GM12878 (cell line): Measurements from ENCODE around the gene PSMC3IP. TPM values are rescaled to one million over a fixed set of nuclear protein-coding genes. Genes with fewer than 3 reads are reported as not detected.

Experiments
- ATAC-seq: fragments of 200-7000 bp; cut with Tn5 transposase; 3 replicates; pipeline ENCODE4 v1.9.1; 2020; ENCODE audit warnings: mild to moderate bottlenecking, moderate library complexity
- BruUV-seq: library from RNA; stranded (reverse); fragments of 400-500 nt; replicated peaks from 2 replicates; lab custom pipeline; 2021; lab: Mats Ljungman, UMichigan
- CTCF ChIA-PET: fragments of 300-600 bp; sonication (Branson Sonifier 250); formaldehyde crosslinking; extraction: SDS; loops from one replicate; lab custom pipeline; 2021; ENCODE audit warnings: inconsistent platforms; lab: Yijun Ruan, JAX
- POLR2A ChIA-PET: fragments of 350-600 bp; formaldehyde crosslinking; extraction: SDS; loops from one replicate; lab custom pipeline; 2021; ENCODE audit warnings: inconsistent platforms; lab: Charles Lee
- RAD21 ChIA-PET: fragments of 300-600 bp; sonication (Branson Sonifier 250); formaldehyde crosslinking; loops from one replicate; lab custom pipeline; 2023; ENCODE audit warnings: antibody characterized with exemption; ENCODE audit not compliant: unreplicated experiment; lab: Charles Lee
- SMC1A ChIA-PET: fragments of 300-600 bp; sonication (Branson Sonifier 250); formaldehyde crosslinking; loops from one replicate; lab custom pipeline; 2023; ENCODE audit not compliant: unreplicated experiment, uncharacterized antibody; lab: Charles Lee
- DNase-seq: peaks from one replicate; pipeline ENCODE4 v3.0.0-alpha.2; 2011; ENCODE audit warnings: low read depth, low spot score
- FAIRE-seq: peaks from 3 replicates; lab custom pipeline; 2011; peaks lifted over from hg19 to GRCh38; lab: Jason Lieb, UNC
- H2AFZ ChIP-seq: 2 replicates; pipeline ENCODE4 v1.6.0; 2011; ENCODE audit warnings: low read depth, low read length, control low read depth; ENCODE audit not compliant: control insufficient read depth
- H3K27ac ChIP-seq: 2 replicates; pipeline ENCODE4 v1.5.1; 2011; ENCODE audit warnings: control low read depth; ENCODE audit not compliant: control insufficient read depth, insufficient read depth
- H3K27me3 ChIP-seq, 2 experiments: replicated peaks in 1 of 2; 2 replicates each; pipeline versions ENCODE4 v1.6.0 to v1.6.1; 2011; ENCODE audit warnings: low read length in 1 of 2; ENCODE audit not compliant: control insufficient read depth in 2 of 2, insufficient read depth in 2 of 2
- H3K36me3 ChIP-seq, 2 experiments: 2 replicates each; pipeline ENCODE4 v1.5.1; 2011; ENCODE audit warnings: low read length in 1 of 2; ENCODE audit not compliant: control insufficient read depth in 2 of 2, insufficient read depth in 2 of 2
- H3K4me1 ChIP-seq: 2 replicates; pipeline ENCODE4 v1.6.1; 2011; ENCODE audit warnings: mild to moderate bottlenecking, low read length, moderate library complexity, mixed read lengths; ENCODE audit not compliant: control insufficient read depth, insufficient read depth
- H3K4me2 ChIP-seq: 2 replicates; pipeline ENCODE4 v1.6.0; 2011; ENCODE audit warnings: control low read depth; ENCODE audit not compliant: control insufficient read depth, insufficient read depth
- H3K4me3 ChIP-seq: fragments of 200-600 bp; sonication (generic); 2 replicates; pipeline ENCODE4 v1.5.1; 2016
- H3K79me2 ChIP-seq: 2 replicates; pipeline ENCODE4 v1.6.0; 2011; ENCODE audit warnings: low read length; ENCODE audit not compliant: control insufficient read depth, insufficient read depth
- H3K9ac ChIP-seq: 2 replicates; pipeline ENCODE4 v1.8.0; 2011; ENCODE audit warnings: low read length, control low read depth, mixed read lengths; ENCODE audit not compliant: control insufficient read depth, insufficient read depth
- H3K9me3 ChIP-seq: replicated peaks from 3 replicates; pipeline ENCODE4 v1.5.1; 2011; ENCODE audit warnings: mild to moderate bottlenecking, low read length; ENCODE audit not compliant: control insufficient read depth, insufficient read depth
- H4K20me1 ChIP-seq: 2 replicates; pipeline ENCODE4 v1.6.0; 2011; ENCODE audit not compliant: control insufficient read depth, insufficient read depth
- BACH1 ChIP-seq: fragments of 450-650 bp; IDR thresholded peaks from 2 replicates; pipeline ENCODE4 v1.6.1; 2017; ENCODE audit warnings: mild to moderate bottlenecking, borderline replicate concordance
- BCL3 ChIP-seq: IDR thresholded peaks from 2 replicates; pipeline ENCODE4 v1.6.1; 2011; ENCODE audit warnings: borderline replicate concordance, low read depth, mild to moderate bottlenecking, moderate library complexity, low read length; ENCODE audit not compliant: insufficient read depth, poor library complexity, severe bottlenecking
- CHD2 ChIP-seq: IDR thresholded peaks from 2 replicates; pipeline ENCODE4 v1.6.1; 2011; ENCODE audit warnings: low read depth, low read length, improper control_type of control experiment, borderline replicate concordance
- CREB1 ChIP-seq: IDR thresholded peaks from 2 replicates; pipeline ENCODE4 v1.6.1; 2012; ENCODE audit warnings: low read depth, mild to moderate bottlenecking, inconsistent platforms
- ESRRA ChIP-seq: IDR thresholded peaks from 2 replicates; pipeline ENCODE4 v1.6.1; 2012; ENCODE audit warnings: mild to moderate bottlenecking, low read length, improper control_type of control experiment
- FOXK2 ChIP-seq: fragments of 450-650 bp; IDR thresholded peaks from 2 replicates; pipeline ENCODE4 v1.6.1; 2017; ENCODE audit warnings: mild to moderate bottlenecking, moderate library complexity
- GATAD2B ChIP-seq: fragments of 450-650 bp; conservative IDR thresholded peaks from 2 replicates; pipeline ENCODE4 v1.6.1; 2017; ENCODE audit warnings: low read depth, mild to moderate bottlenecking, moderate library complexity
- HCFC1 ChIP-seq: fragments of 150-350 bp; IDR thresholded peaks from 2 replicates; pipeline ENCODE4 v1.6.1; 2014; ENCODE audit warnings: low read length
- HDAC6 ChIP-seq: fragments of 200-600 bp; sonication (generic); IDR thresholded peaks from one replicate; pipeline ENCODE4 v1.8.0; 2017; ENCODE audit warnings: antibody characterized with exemption; ENCODE audit not compliant: unreplicated experiment
- HDGF ChIP-seq: fragments of 450-650 bp; IDR thresholded peaks from 2 replicates; pipeline ENCODE4 v1.6.1; 2016; ENCODE audit warnings: antibody characterized with exemption
- KAT2A ChIP-seq: conservative IDR thresholded peaks from 2 replicates; pipeline ENCODE4 v1.6.1; 2011; ENCODE audit warnings: low read depth, low read length; ENCODE audit not compliant: control insufficient read depth
- NFYB ChIP-seq: IDR thresholded peaks from 2 replicates; pipeline ENCODE4 v1.6.1; 2011; ENCODE audit warnings: low read depth, mild to moderate bottlenecking, low read length, improper control_type of control experiment, moderate library complexity; ENCODE audit not compliant: insufficient read depth
- NRF1 ChIP-seq: conservative IDR thresholded peaks from 2 replicates; pipeline ENCODE4 v1.6.1; 2011; ENCODE audit warnings: mild to moderate bottlenecking, low read depth, low read length, improper control_type of control experiment
- POLR2AphosphoS5 ChIP-seq: IDR thresholded peaks from 2 replicates; pipeline ENCODE4 v1.6.1; 2011; ENCODE audit warnings: mild to moderate bottlenecking, low read length, inconsistent platforms
- PRDM15 ChIP-seq: fragments of 450-650 bp; formaldehyde crosslinking; IDR thresholded peaks from 2 replicates; pipeline ENCODE4 v1.4.0; 2020; ENCODE audit warnings: mild to moderate bottlenecking, moderate library complexity
- RAD51 ChIP-seq: fragments of 450-650 bp; IDR thresholded peaks from 2 replicates; pipeline ENCODE4 v1.6.1; 2016; ENCODE audit warnings: moderate library complexity, mild to moderate bottlenecking, inconsistent platforms
- SPI1 ChIP-seq: IDR thresholded peaks from 2 replicates; pipeline ENCODE4 v1.6.1; 2011; ENCODE audit warnings: low read depth, mild to moderate bottlenecking, low read length, moderate library complexity, borderline replicate concordance; ENCODE audit not compliant: insufficient read depth
- SREBF2 ChIP-seq: IDR thresholded peaks from 2 replicates; pipeline ENCODE4 v1.6.1; 2012; ENCODE audit warnings: mild to moderate bottlenecking, low read length
- SUPT20H ChIP-seq: IDR thresholded peaks from 2 replicates; pipeline ENCODE4 v1.6.1; 2011; ENCODE audit warnings: low read depth, mild to moderate bottlenecking, low read length, moderate library complexity, borderline replicate concordance; ENCODE audit not compliant: control insufficient read depth
- WGBS: methylation state at CpG from one replicate; pipeline ENCODE4 v1.1.6; 2016; ENCODE audit warnings: low lambda C conversion rate; ENCODE audit not compliant: insufficient replicate concordance, insufficient coverage; ENCODE audit errors: missing lambda C conversion rate; 5-methylcytosine and 5-hydroxymethylcytosine counted together
- in situ Hi-C: fragments of 300-500 bp; cut with MboI; formaldehyde crosslinking; loops from 9 replicates; pipeline ENCODE4 v1.14.3; 2018; ENCODE audit warnings: mixed read lengths
- intact Hi-C: fragments of 100-400 bp; cut with micrococcal nuclease; formaldehyde crosslinking; loops from one replicate; pipeline ENCODE4 v1.14.2; 2022; ENCODE audit not compliant: unreplicated experiment
- polyA plus RNA-seq, 11 experiments: library from polyadenylated mRNA; depleted of rRNA in 4 of 11; unstranded in 6 of 11; stranded (reverse) in 5 of 11; fragments of >200 nt; fragmentation: Nextera tagmentation in 4 of 11; fragmentation: Illumina TruSeq in 1 of 11; extraction: Ambion mirVana in 4 of 11; extraction: Trizol in 1 of 11; gene quantifications; 1 replicate in 1 of 11; 2 replicates in 10 of 11; pipeline versions ENCODE4 v1.2.1 to v1.2.3, GENCODE V29; 2011 to 2016; ENCODE audit warnings: inconsistent platforms in 2 of 11, missing spikeins in 2 of 11, low read depth in 1 of 11
- total RNA-seq, 4 experiments: library from RNA; depleted of rRNA in 3 of 4; stranded (reverse); fragments of >200 nt in 3 of 4; fragmentation: Illumina TruSeq in 1 of 4; extraction: Trizol in 1 of 4; gene quantifications; 2 replicates each; pipeline versions ENCODE4 v1.2.1 to v1.2.3, GENCODE V29; 2013 to 2021

The PSMC3IP gene
- total and polyA plus RNA-seq, 10 of the 15 experiments (the other 5 are each of a cell fraction or from before 2014, with no cell fraction given): 6.8 to 34.5 (median 17.7) TPM

DNA sequence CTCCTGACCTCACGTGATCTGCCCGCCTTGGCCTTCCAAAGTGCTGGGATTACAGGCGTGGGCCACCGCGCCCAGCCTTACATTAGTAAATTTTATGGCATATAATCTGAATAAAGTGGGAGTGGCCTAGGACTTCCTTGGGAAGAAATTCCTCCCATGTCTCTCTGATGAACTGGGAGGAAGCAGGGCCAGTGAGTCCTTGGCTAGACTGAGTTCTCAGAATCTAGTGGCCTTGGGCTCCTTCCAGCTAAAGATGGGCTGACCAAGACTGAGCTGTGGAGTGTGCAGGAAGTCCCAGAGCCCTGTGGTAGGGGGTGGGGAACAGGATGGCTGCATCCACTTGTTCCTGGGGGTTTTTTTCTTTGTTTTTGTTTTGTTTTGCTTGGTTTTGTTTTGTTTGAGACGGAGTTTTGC lies 51.5 kb downstream of the PSMC3IP start:
- intact Hi-C loops (loop anchor here (2.0 kb wide), 1 partner anchor 203 kb away; no protein-coding TSS in a partner anchor), in situ Hi-C loops (loop anchor here (5.0 kb wide), 1 partner anchor 204 kb away; no protein-coding TSS in a partner anchor)
- no peak for TF ChIP-seq NFYB
- TF ChIP-seq PRDM15 (CRISPR knock-in tag): no peak
- no peak for TF ChIP-seq CREB1
- no peak for TF ChIP-seq KAT2A
- no peak for TF ChIP-seq SPI1
- TF ChIP-seq ESRRA: no peak
- TF ChIP-seq RAD51: no peak
- TF ChIP-seq SUPT20H: no peak
- no peak for TF ChIP-seq HCFC1
- TF ChIP-seq BACH1: no peak
- TF ChIP-seq BCL3: no peak
- no peak for TF ChIP-seq NRF1
- no peak for TF ChIP-seq GATAD2B
- TF ChIP-seq FOXK2: no peak
- TF ChIP-seq SREBF2: no peak
- TF ChIP-seq CHD2: no peak
- TF ChIP-seq POLR2AphosphoS5: no peak
- no peak for TF ChIP-seq HDAC6
- TF ChIP-seq HDGF: no peak
- Histone ChIP-seq H3K36me3 (peaks cover 4% of the 10 kb centered on the region in 2 experiments; a peak in 2 of 4 replicates), H3K4me2 (no peak overlapping the region), H3K79me2 (no peaks in the 10 kb centered on the region), H3K27ac (no peak overlapping the region), H3K9me3 (no peaks in the 10 kb centered on the region), H3K4me3 (no peak overlapping the region), H3K9ac (no peak overlapping the region), H4K20me1 (no peaks in the 10 kb centered on the region), H2AFZ (no peak overlapping the region), H3K4me1 (peaks cover 18% of the 10 kb centered on the region), H3K27me3 (no peaks in the 10 kb centered on the region)
- DNase-seq (no peak), FAIRE-seq (no peak), ATAC-seq (no peak)
- ChIA-PET RAD21 (interaction anchor here (0.6 to 1.8 kb wide), 2 partner anchors 8 to 84 kb away, joined by 3 to 7 read pairs; no protein-coding TSS in a partner anchor), POLR2A (no interaction called here), CTCF (interaction anchor here (0.5 to 4.1 kb wide), 9 partner anchors 8 to 687 kb away, joined by 3 to 32 read pairs (median 11); no protein-coding TSS in a partner anchor), SMC1A (interaction anchor here (1.2 kb wide), 1 partner anchor 36 kb away, joined by 4 read pairs; no protein-coding TSS in a partner anchor)
- BruUV-seq: no TSS peak
- 68% methylated on average over 6 of the region's 6 CpGs for WGBS
